ENCODE measurements around the gene PGM2.

The PGM2 gene

DNA sequence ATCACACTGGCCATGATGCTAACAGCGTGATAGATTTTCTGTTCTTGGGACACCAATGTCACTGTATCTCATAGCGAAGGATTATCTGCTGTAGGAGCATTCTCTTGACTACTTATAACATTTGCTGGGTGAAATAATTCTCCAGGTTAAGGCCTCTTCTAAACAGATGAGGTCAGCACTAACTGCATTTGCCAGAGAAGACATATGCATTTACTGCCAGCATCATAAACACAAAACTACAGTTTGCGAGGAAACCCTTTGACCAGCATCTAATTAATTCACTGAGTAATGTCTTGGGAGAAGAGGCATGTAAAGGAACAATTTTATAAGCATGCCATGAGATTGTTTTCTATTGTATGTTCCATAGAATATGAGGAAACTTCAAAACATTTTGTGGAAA is 78.3 kb downstream of the PGM2 start:
- no peak for DNase-seq

DNA sequence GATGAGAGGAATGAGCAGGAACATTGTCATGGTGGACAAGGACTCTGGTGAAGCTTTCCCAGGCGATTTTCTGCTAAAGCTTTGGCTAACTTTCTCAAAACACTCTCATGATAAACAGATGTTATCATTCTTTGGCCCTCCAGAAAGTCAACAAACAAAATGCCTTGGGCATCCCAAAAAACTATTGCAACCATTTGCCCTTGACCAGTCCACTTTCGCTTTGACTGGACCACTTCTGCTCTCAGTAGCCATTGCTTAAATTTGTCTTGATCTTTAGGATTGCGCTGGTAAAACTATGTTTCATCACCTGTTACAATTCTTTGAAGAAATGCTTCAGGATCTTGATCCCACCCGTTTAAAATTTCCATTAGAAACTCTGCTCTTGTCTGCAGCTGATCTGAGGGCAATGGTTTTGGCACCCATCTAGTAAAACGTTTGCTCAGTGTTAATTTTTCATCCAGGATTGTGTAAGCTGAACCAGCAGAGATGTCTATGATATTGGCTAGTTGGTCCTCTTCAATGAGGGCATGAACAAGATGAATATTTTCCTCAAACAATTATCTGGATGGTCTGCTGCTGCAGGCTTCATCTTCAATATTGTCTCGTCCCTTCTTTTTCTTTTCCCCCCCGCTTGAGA is 79.2 kb downstream of the PGM2 start:
- DNase-seq, result no peak

DNA sequence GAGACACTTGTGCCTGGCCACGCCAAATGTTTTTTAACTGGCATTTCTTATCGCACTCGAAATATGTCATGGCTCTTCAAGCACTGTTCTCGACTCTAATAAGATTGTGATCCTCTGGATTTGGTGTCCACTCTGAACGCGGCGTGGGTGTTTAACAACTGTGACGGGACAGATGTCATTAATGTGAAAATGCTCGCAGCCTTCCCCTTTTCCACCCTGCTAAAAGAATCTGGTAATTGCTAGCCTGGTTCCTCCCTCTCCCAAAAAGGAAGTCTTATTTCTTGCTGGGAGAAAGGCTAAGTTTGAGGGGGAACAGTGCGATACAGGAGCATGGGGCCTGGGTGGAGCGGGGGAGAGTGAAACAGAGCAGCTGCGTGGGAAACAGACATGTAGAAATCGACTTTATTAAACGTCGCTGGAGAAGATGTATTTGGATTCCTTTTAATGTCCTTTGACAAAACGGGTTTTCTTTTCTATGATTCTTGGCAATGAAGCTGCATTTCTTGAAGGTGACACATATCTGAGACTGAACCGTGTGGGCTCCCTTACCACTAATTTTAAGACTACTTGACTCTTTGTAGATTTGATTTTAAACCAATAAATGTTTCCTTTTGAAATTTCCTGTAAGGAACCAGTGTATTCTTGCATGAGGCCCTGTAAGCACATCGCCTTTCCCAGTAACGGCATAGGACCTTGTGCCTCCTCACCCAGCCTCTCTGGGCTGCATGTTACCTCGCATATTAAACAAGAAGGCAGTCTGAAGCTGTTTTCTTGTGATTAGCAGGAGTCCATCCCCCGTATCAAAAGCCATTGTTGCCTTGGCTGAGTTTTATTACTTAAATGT is 82.2 kb downstream of the PGM2 start:
- DNase-seq, result no peak

DNA sequence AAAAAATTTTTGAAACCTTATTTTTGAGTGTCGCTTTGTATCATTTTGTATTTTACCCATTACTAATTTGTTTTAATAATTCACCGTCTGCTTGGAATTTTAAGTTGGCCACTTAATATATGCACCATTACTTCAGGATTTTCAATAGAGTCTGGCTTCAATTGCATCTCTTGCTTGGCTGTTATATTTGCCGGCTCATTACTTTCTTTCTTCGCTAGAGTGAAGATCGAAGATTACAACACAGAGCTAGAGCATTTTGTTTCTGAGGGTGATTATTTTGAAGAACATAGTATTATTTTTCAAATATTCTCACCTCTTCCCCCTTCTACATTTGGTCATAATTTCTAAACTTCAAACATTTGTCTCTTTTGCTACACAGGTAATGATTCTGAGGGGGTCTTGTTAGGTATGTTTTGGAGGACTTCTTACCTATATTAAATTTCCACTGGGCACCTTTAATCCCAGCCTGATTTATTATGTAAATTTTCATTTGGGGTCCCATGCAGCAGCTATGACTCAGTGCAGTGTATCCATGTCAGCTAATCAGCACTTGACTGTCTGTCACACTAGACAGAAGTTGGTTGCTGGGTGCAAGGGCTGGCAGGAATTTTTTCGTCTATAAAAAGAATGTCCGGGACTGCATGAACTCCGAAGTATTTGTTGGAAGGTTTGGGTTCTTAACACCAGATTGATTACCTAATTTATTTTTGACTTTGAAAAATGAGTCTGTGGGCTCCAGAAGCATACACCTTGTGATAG is 83.0 kb downstream of the PGM2 start:
- no peak for DNase-seq

DNA sequence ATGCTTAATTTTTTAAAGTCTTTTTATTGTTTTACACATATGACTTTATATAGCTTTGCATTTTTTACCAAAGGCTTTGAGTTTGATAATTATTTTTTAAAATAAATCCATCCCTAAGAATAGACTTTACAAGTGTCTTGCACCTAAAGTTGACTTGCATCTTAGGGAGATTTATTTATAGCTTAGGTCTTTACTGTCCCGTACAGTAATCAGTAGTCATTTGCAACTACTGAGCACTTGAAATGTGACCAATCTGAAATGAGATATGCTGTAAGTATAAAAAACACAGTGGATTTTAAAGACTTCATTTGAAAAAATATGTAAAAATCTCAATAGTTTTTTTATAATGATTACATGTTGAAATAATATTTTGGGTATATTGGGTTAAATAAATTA is 83.6 kb downstream of the PGM2 start:
- DNase-seq, result no peak

Measured in NCI-H748 treated with DMSO at 0.1 percent for 48 hours (cell line).